Right lobe of liver (tissue), 4 donors: ENCODE data around the gene RAP1GDS1.

Source experiments
- POLR2A ChIP-seq: fragments of 450-650 bp; IDR thresholded peaks from one replicate; pipeline ENCODE4 v1.6.1; 2017; ENCODE audit warnings: antibody characterized with exemption, mild to moderate bottlenecking
- TF ChIP-seq, protein P1 (sequence below), 4 donors: fragments of 200-600 bp in 3 of 4; fragments of 450-650 bp in 1 of 4; IDR thresholded peaks; one replicate each; pipeline versions ENCODE4 v1.5.1 to v1.8.0; 2016 to 2022; ENCODE audit warnings: antibody characterized with exemption in 4 of 4, mild to moderate bottlenecking in 2 of 4
- donor health status: DM: no; HTN: no; CAD: no.
- donor health status: DM: no; HTN: no; CAD: no.
- donor health status: DM: no; HTN: yes; CAD: no.

DNA sequence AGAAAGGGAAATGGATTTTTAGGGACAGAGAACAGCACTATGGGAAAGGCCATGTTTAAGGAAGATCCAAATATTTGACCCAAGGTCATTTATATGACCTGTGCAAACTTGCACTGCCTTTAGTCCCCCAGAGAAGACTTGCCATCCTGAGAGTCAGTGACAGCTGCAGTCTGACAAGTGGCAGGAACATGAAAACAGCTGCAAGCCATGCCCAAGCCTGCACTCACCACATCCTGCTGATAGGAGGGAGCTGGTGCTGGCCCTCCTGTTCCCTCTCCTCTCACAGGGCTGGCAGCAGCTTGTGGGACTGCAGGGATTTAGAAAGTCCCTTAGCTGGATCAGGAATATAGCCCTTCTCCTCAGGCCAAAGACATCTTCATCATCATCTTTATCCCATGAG, 187.7 kb downstream of the RAP1GDS1 start:
- TF ChIP-seq, protein P1, sequence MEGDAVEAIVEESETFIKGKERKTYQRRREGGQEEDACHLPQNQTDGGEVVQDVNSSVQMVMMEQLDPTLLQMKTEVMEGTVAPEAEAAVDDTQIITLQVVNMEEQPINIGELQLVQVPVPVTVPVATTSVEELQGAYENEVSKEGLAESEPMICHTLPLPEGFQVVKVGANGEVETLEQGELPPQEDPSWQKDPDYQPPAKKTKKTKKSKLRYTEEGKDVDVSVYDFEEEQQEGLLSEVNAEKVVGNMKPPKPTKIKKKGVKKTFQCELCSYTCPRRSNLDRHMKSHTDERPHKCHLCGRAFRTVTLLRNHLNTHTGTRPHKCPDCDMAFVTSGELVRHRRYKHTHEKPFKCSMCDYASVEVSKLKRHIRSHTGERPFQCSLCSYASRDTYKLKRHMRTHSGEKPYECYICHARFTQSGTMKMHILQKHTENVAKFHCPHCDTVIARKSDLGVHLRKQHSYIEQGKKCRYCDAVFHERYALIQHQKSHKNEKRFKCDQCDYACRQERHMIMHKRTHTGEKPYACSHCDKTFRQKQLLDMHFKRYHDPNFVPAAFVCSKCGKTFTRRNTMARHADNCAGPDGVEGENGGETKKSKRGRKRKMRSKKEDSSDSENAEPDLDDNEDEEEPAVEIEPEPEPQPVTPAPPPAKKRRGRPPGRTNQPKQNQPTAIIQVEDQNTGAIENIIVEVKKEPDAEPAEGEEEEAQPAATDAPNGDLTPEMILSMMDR (IDR thresholded peaks at IDR 0.05), result no peak
- no peak for TF ChIP-seq POLR2A
